Cerebellar nuclear complex (tissue), 1 donor: ENCODE measurements around the gene MYD88.

Experiments
- DNase-seq, 2 experiments: peaks; one replicate each; lab custom pipeline; 2025; lab: John Stamatoyannopoulos, UW

The MYD88 gene

GRCh38 chr3:38138349-38139190 is at the start of gene MYD88:
Gene MYD88 (plus strand): TSS chr3:38138661. CDS start chr3:38138701, 40 bp downstream.
- peak in 1 of 2 experiments; percentile 31 for DNase-seq

- DNase-seq, result no peak
Observed at GRCh38 chr3:38089163-38089562, 49.3 kb upstream of the MYD88 start.

GRCh38 chr3:38090453-38090852 is 48.0 kb upstream of the MYD88 start:
- no peak for DNase-seq

- no peak for DNase-seq
Observed at GRCh38 chr3:38094999-38095398, 43.5 kb upstream of the MYD88 start.

- DNase-seq, result no peak
Observed at GRCh38 chr3:38095669-38096483, 42.6 kb upstream of the MYD88 start.

GRCh38 chr3:38097446-38098375 is 40.8 kb upstream of the MYD88 start:
- DNase-seq, result no peak

GRCh38 chr3:38098376-38098723 is 40.1 kb upstream of the MYD88 start:
- no peak for DNase-seq

- DNase-seq, result no peak
Observed at GRCh38 chr3:38099518-38099917, 38.9 kb upstream of the MYD88 start.

GRCh38 chr3:38100498-38100897 is 38.0 kb upstream of the MYD88 start:
- no peak for DNase-seq

- no peak for DNase-seq
Observed at GRCh38 chr3:38101811-38102443, 36.5 kb upstream of the MYD88 start.

- DNase-seq, result no peak
Observed at GRCh38 chr3:38102444-38102814, 36.0 kb upstream of the MYD88 start.

- DNase-seq, result no peak
Observed at GRCh38 chr3:38105525-38105924, 32.9 kb upstream of the MYD88 start.

GRCh38 chr3:38107911-38108648 is 30.4 kb upstream of the MYD88 start:
- DNase-seq, result no peak

GRCh38 chr3:38108649-38109579 is 29.5 kb upstream of the MYD88 start:
- DNase-seq, result no peak

GRCh38 chr3:38109580-38110313 is 28.7 kb upstream of the MYD88 start:
- no peak for DNase-seq

GRCh38 chr3:38110314-38111050 is 28.0 kb upstream of the MYD88 start:
- no peak for DNase-seq

- no peak for DNase-seq
Observed at GRCh38 chr3:38111201-38111600, 27.3 kb upstream of the MYD88 start.

GRCh38 chr3:38111696-38112377 is 26.6 kb upstream of the MYD88 start:
- no peak for DNase-seq
